Trophoblast cell (in vitro differentiated cells and primary cell): Measurements from ENCODE around the gene TRIM42.

Experiments
- DNase-seq, 2 donors: peaks; one replicate each; pipeline ENCODE4 v3.0.0-alpha.2; 2016
- H2AFZ ChIP-seq: 2 replicates; pipeline ENCODE4 v1.6.1; 2013; ENCODE audit warnings: low read length, moderate library complexity, mild to moderate bottlenecking; ENCODE audit not compliant: insufficient read depth, poor library complexity
- H2AK5ac ChIP-seq: 2 replicates; pipeline ENCODE4 v1.6.1; 2013; ENCODE audit warnings: mild to moderate bottlenecking, low read length
- H2BK120ac ChIP-seq: 2 replicates; pipeline ENCODE4 v1.6.1; 2013; ENCODE audit warnings: low read length, mild to moderate bottlenecking, moderate library complexity; ENCODE audit not compliant: insufficient read depth, poor library complexity
- H2BK12ac ChIP-seq: 2 replicates; pipeline ENCODE4 v1.6.1; 2013; ENCODE audit warnings: mild to moderate bottlenecking, low read length, moderate library complexity
- H2BK5ac ChIP-seq: 2 replicates; pipeline ENCODE4 v1.6.1; 2013; ENCODE audit warnings: low read length, low read depth, moderate library complexity, mild to moderate bottlenecking; ENCODE audit not compliant: poor library complexity
- H3K14ac ChIP-seq: 2 replicates; pipeline ENCODE4 v1.6.1; 2013; ENCODE audit warnings: mild to moderate bottlenecking, low read length
- H3K18ac ChIP-seq: 2 replicates; pipeline ENCODE4 v1.6.1; 2013; ENCODE audit warnings: mild to moderate bottlenecking, low read length
- H3K23ac ChIP-seq: 2 replicates; pipeline ENCODE4 v1.6.1; 2013; ENCODE audit warnings: low read length
- H3K27ac ChIP-seq: 2 replicates; pipeline ENCODE4 v1.5.1; 2013; ENCODE audit warnings: low read depth, mild to moderate bottlenecking, inconsistent platforms, low read length, moderate library complexity
- H3K27me3 ChIP-seq: 2 replicates; pipeline ENCODE4 v1.6.1; 2013; ENCODE audit warnings: inconsistent platforms, mild to moderate bottlenecking, low read length, moderate library complexity; ENCODE audit not compliant: insufficient read depth
- H3K36me3 ChIP-seq, 2 experiments: 1 replicate in 1 of 2; 2 replicates in 1 of 2; pipeline ENCODE4 v1.6.1; 2013; ENCODE audit warnings: low read length in 2 of 2, mild to moderate bottlenecking in 2 of 2, moderate library complexity in 1 of 2; ENCODE audit not compliant: insufficient read depth in 2 of 2, control insufficient read depth in 1 of 2
- H3K4ac ChIP-seq: 2 replicates; pipeline ENCODE4 v1.6.1; 2013; ENCODE audit warnings: low read depth, mild to moderate bottlenecking, low read length, moderate library complexity
- H3K4me1 ChIP-seq, 2 experiments: 1 replicate in 1 of 2; 2 replicates in 1 of 2; pipeline ENCODE4 v1.6.1; 2013; ENCODE audit warnings: low read length in 2 of 2, mild to moderate bottlenecking in 2 of 2, moderate library complexity in 1 of 2; ENCODE audit not compliant: insufficient read depth in 2 of 2, control insufficient read depth in 1 of 2
- H3K4me2 ChIP-seq: 2 replicates; pipeline ENCODE4 v1.6.1; 2013; ENCODE audit warnings: inconsistent platforms, mild to moderate bottlenecking, low read length, moderate library complexity
- H3K4me3 ChIP-seq: 2 replicates; pipeline ENCODE4 v1.5.1; 2013; ENCODE audit warnings: mild to moderate bottlenecking, low read depth, low read length, inconsistent platforms
- H3K79me1 ChIP-seq: one replicate; pipeline ENCODE4 v1.6.1; 2013; ENCODE audit warnings: low read length
- H3K79me2 ChIP-seq: 2 replicates; pipeline ENCODE4 v1.6.1; 2013; ENCODE audit warnings: low read length, mild to moderate bottlenecking; ENCODE audit not compliant: control insufficient read depth, insufficient read depth, poor library complexity
- H3K9ac ChIP-seq: 2 replicates; pipeline ENCODE4 v1.6.1; 2013; ENCODE audit warnings: mild to moderate bottlenecking, low read length
- H3K9me3 ChIP-seq: 2 replicates; pipeline ENCODE4 v1.6.1; 2013; ENCODE audit warnings: low read depth, mild to moderate bottlenecking, control low read depth, inconsistent platforms, low read length; ENCODE audit not compliant: insufficient read depth
- H4K12ac ChIP-seq: 2 replicates; pipeline ENCODE4 v1.6.1; 2013; ENCODE audit warnings: low read depth, mild to moderate bottlenecking, low read length, moderate library complexity
- H4K8ac ChIP-seq: 2 replicates; pipeline ENCODE4 v1.6.1; 2013; ENCODE audit warnings: low read depth, mild to moderate bottlenecking, low read length, moderate library complexity
- H4K91ac ChIP-seq: one replicate; pipeline ENCODE4 v1.6.1; 2013; ENCODE audit warnings: low read depth, mild to moderate bottlenecking, low read length, moderate library complexity
- WGBS: extraction: QIAGEN DNeasy Blood & Tissue Kit; methylation state at CpG from one replicate; pipeline ENCODE4 v1.1.7; 2013; ENCODE audit warnings: missing lambda C conversion rate; ENCODE audit not compliant: insufficient read length, insufficient coverage; ENCODE audit errors: extremely low coverage; 5-methylcytosine and 5-hydroxymethylcytosine counted together

The TRIM42 gene

GRCh38 chr3:140703496-140703895, 25.6 kb downstream of the TRIM42 start:
- no peaks in the 10 kb centered on the region for H3K27me3 ChIP-seq
- no peak overlapping the region for H4K8ac ChIP-seq
- no peaks in the 10 kb centered on the region for H3K36me3 ChIP-seq
- no peak overlapping the region for H3K4me3 ChIP-seq
- no peak overlapping the region for H3K14ac ChIP-seq
- H3K79me1 ChIP-seq: no peaks in the 10 kb centered on the region
- WGBS: no CpG with 5 or more reads among the region's 1 CpG
- H3K27ac ChIP-seq: no peak overlapping the region
- H3K4me2 ChIP-seq: no peak overlapping the region
- H2AK5ac ChIP-seq: no peak overlapping the region
- peaks cover 5 to 7% of the 10 kb centered on the region in 2 experiments for H3K4me1 ChIP-seq
- no peak overlapping the region for H3K4ac ChIP-seq
- H4K91ac ChIP-seq: no peak overlapping the region
- H2BK120ac ChIP-seq: no peak overlapping the region
- no peak overlapping the region for H2BK12ac ChIP-seq
- no peak overlapping the region for H3K18ac ChIP-seq
- H3K23ac ChIP-seq: no peak overlapping the region
- peak in 1 of 2 donors; percentile 74 for DNase-seq
- no peak overlapping the region for H4K12ac ChIP-seq
- no peaks in the 10 kb centered on the region for H3K79me2 ChIP-seq
- H3K9me3 ChIP-seq: peaks cover 6% of the 10 kb centered on the region
- no peak overlapping the region for H2BK5ac ChIP-seq
- no peak overlapping the region for H3K9ac ChIP-seq
- no peak overlapping the region for H2AFZ ChIP-seq

GRCh38 chr3:140704733-140705132, 26.9 kb downstream of the TRIM42 start:
- no peak overlapping the region for H2BK120ac ChIP-seq
- H4K8ac ChIP-seq: no peak overlapping the region
- no peak overlapping the region for H3K9ac ChIP-seq
- H3K23ac ChIP-seq: no peak overlapping the region
- H3K4me3 ChIP-seq: no peak overlapping the region
- H2BK12ac ChIP-seq: no peak overlapping the region
- no peak overlapping the region for H3K4me2 ChIP-seq
- H3K4ac ChIP-seq: no peak overlapping the region
- H3K9me3 ChIP-seq: peaks cover 6% of the 10 kb centered on the region
- no peak overlapping the region for H2AFZ ChIP-seq
- H3K79me1 ChIP-seq: no peaks in the 10 kb centered on the region
- no peak for DNase-seq
- H3K4me1 ChIP-seq: peaks cover 5 to 7% of the 10 kb centered on the region in 2 experiments
- no CpG with 5 or more reads among the region's 1 CpG for WGBS
- no peak overlapping the region for H3K14ac ChIP-seq
- H2BK5ac ChIP-seq: no peak overlapping the region
- H4K12ac ChIP-seq: no peak overlapping the region
- H3K79me2 ChIP-seq: no peaks in the 10 kb centered on the region
- H3K18ac ChIP-seq: no peak overlapping the region
- no peaks in the 10 kb centered on the region for H3K27me3 ChIP-seq
- H3K36me3 ChIP-seq: no peaks in the 10 kb centered on the region
- H3K27ac ChIP-seq: no peak overlapping the region
- no peak overlapping the region for H4K91ac ChIP-seq
- H2AK5ac ChIP-seq: no peak overlapping the region

GRCh38 chr3:140705954-140706353, 28.1 kb downstream of the TRIM42 start:
- H3K9me3 ChIP-seq: peaks cover 6% of the 10 kb centered on the region
- no peak overlapping the region for H2AK5ac ChIP-seq
- H3K4me1 ChIP-seq: peaks cover 5 to 8% of the 10 kb centered on the region in 2 experiments
- no peak overlapping the region for H2AFZ ChIP-seq
- no peak overlapping the region for H3K9ac ChIP-seq
- no peaks in the 10 kb centered on the region for H3K79me1 ChIP-seq
- no peak overlapping the region for H3K23ac ChIP-seq
- no peak overlapping the region for H4K12ac ChIP-seq
- H4K8ac ChIP-seq: no peak overlapping the region
- no peak overlapping the region for H2BK5ac ChIP-seq
- H3K79me2 ChIP-seq: no peaks in the 10 kb centered on the region
- no peak overlapping the region for H3K18ac ChIP-seq
- no peak overlapping the region for H3K4me2 ChIP-seq
- no peaks in the 10 kb centered on the region for H3K36me3 ChIP-seq
- no peak overlapping the region for H3K14ac ChIP-seq
- H4K91ac ChIP-seq: no peak overlapping the region
- no peak overlapping the region for H2BK12ac ChIP-seq
- peak in 1 of 2 donors; percentile 61 for DNase-seq
- H2BK120ac ChIP-seq: no peak overlapping the region
- H3K4me3 ChIP-seq: no peak overlapping the region
- no peaks in the 10 kb centered on the region for H3K27me3 ChIP-seq
- no peak overlapping the region for H3K4ac ChIP-seq
- H3K27ac ChIP-seq: no peak overlapping the region

- Histone ChIP-seq H3K27me3 (no peaks in the 10 kb centered on the region), H2BK120ac (no peak overlapping the region), H3K4me2 (no peak overlapping the region), H3K27ac (no peak overlapping the region), H3K79me2 (no peaks in the 10 kb centered on the region), H3K4me1 (peaks cover 5 to 10% of the 10 kb centered on the region in 2 experiments), H3K4ac (no peak overlapping the region), H3K4me3 (no peak overlapping the region), H4K91ac (no peak overlapping the region), H4K8ac (no peak overlapping the region), H3K36me3 (no peaks in the 10 kb centered on the region), H2AK5ac (no peak overlapping the region), H3K23ac (no peak overlapping the region), H3K18ac (no peak overlapping the region), H3K9ac (no peak overlapping the region), H4K12ac (no peak overlapping the region), H2BK5ac (no peak overlapping the region), H3K9me3 (peaks cover 6% of the 10 kb centered on the region), H2AFZ (no peak overlapping the region), H3K79me1 (no peaks in the 10 kb centered on the region), H3K14ac (no peak overlapping the region), H2BK12ac (no peak overlapping the region)
- peak; percentile 62 to 89 for DNase-seq
These were observed 28.5 kb downstream of the TRIM42 start for GRCh38 chr3:140706360-140706759.
